HepG2 (cell line): ENCODE measurements around the gene DRC3. TPM values are rescaled to one million over a fixed set of nuclear protein-coding genes. Genes with fewer than 3 reads are reported as not detected.

Experiments used
- ATAC-seq: fragments of 200-7000 bp; cut with Tn5 transposase; 3 replicates; pipeline ENCODE4 v1.9.1; 2020; ENCODE audit warnings: mild to moderate bottlenecking, moderate library complexity
- BruUV-seq: library from RNA; stranded (reverse); fragments of 400-500 nt; replicated peaks from 2 replicates; lab custom pipeline; 2021; lab: Mats Ljungman, UMichigan
- CTCF ChIA-PET: fragments of 300-600 bp; formaldehyde crosslinking; extraction: SDS; loops from one replicate; lab custom pipeline; 2021; ENCODE audit warnings: low total read pairs, inconsistent platforms, low intra/inter-chr PET ratio; lab: Yijun Ruan, JAX
- POLR2A ChIA-PET: fragments of 350-600 bp; sonication (Branson Sonifier 250); formaldehyde crosslinking; loops from one replicate; lab custom pipeline; 2020; ENCODE audit warnings: antibody characterized with exemption, inconsistent platforms; lab: Yijun Ruan, JAX
- DNase-seq: peaks from one replicate; pipeline ENCODE4 v3.0.0-alpha.2; 2015; ENCODE audit warnings: low spot score
- FAIRE-seq: peaks from 3 replicates; lab custom pipeline; 2011; peaks lifted over from hg19 to GRCh38; lab: Jason Lieb, UNC
- H2AFZ ChIP-seq: one replicate; pipeline ENCODE4 v1.6.1; 2011; ENCODE audit warnings: low read length, inconsistent platforms
- H3K27ac ChIP-seq: fragments of 300-600 bp; 3 replicates; pipeline ENCODE4 v1.8.0; 2011; ENCODE audit warnings: mixed run types, mild to moderate bottlenecking, mixed read lengths, low read length, inconsistent platforms; ENCODE audit not compliant: insufficient read depth; ENCODE audit errors: extremely low read length
- H3K27me3 ChIP-seq, 2 experiments: fragments of 200-600 bp in 1 of 2; 2 replicates in 1 of 2; 3 replicates in 1 of 2; pipeline versions ENCODE4 v1.6.0 to v1.8.0; 2011; ENCODE audit warnings: low read length in 2 of 2, mild to moderate bottlenecking in 2 of 2, moderate library complexity in 2 of 2, inconsistent platforms in 1 of 2; ENCODE audit not compliant: insufficient read depth in 2 of 2, control insufficient read depth in 1 of 2
- H3K36me3 ChIP-seq, 2 experiments: fragments of 200-600 bp in 1 of 2; replicated peaks in 1 of 2; 2 replicates in 1 of 2; 3 replicates in 1 of 2; pipeline versions ENCODE4 v1.5.1 to v1.8.0; 2011; ENCODE audit warnings: low read length in 2 of 2, inconsistent platforms in 1 of 2; ENCODE audit not compliant: insufficient read depth in 2 of 2, control insufficient read depth in 1 of 2
- H3K4me1 ChIP-seq: 2 replicates; pipeline ENCODE4 v1.5.1; 2012; ENCODE audit warnings: low read length, inconsistent platforms; ENCODE audit not compliant: insufficient read depth
- H3K4me2 ChIP-seq: 2 replicates; pipeline ENCODE4 v1.6.0; 2011; ENCODE audit warnings: low read depth, low read length, inconsistent platforms
- H3K4me3 ChIP-seq, 3 experiments: fragments of 200-600 bp in 1 of 3; sonication (generic), shearing (Covaris generic) in 1 of 3; replicated peaks in 1 of 3; 2 replicates each; pipeline ENCODE4 v1.5.1; 2011 to 2016; ENCODE audit warnings: low read length in 3 of 3, inconsistent platforms in 2 of 3, low read depth in 2 of 3, mild to moderate bottlenecking in 2 of 3, control low read depth in 1 of 3, mixed read lengths in 1 of 3; ENCODE audit not compliant: insufficient read depth in 1 of 3
- H3K79me2 ChIP-seq: one replicate; pipeline ENCODE4 v1.6.1; 2011; ENCODE audit warnings: low read length, inconsistent platforms; ENCODE audit not compliant: insufficient read depth
- H3K9ac ChIP-seq: 2 replicates; pipeline ENCODE4 v1.6.0; 2011; ENCODE audit warnings: mild to moderate bottlenecking, low read depth, low read length, inconsistent platforms; ENCODE audit not compliant: insufficient read depth
- H3K9me3 ChIP-seq: 2 replicates; pipeline ENCODE4 v1.5.1; 2012; ENCODE audit warnings: mild to moderate bottlenecking, low read length
- H4K20me1 ChIP-seq: 2 replicates; pipeline ENCODE4 v1.6.0; 2011; ENCODE audit warnings: inconsistent platforms, mild to moderate bottlenecking, low read length, moderate library complexity; ENCODE audit not compliant: insufficient read depth
- JDP2 ChIP-seq: sonication (generic); formaldehyde crosslinking; IDR thresholded peaks from 2 replicates; pipeline ENCODE4 v1.8.1; 2022; ENCODE audit warnings: missing genetic modification reagents, borderline replicate concordance
- MTA3 ChIP-seq: sonication (generic); formaldehyde crosslinking; IDR thresholded peaks from 2 replicates; pipeline ENCODE4 v1.4.0; 2020; ENCODE audit warnings: missing genetic modification reagents
- SETDB1 ChIP-seq: sonication (generic); formaldehyde crosslinking; IDR thresholded peaks from 2 replicates; pipeline ENCODE4 v1.5.1; 2020; ENCODE audit warnings: missing genetic modification reagents, mild to moderate bottlenecking, borderline replicate concordance
- SNAPC2 ChIP-seq: sonication (generic); formaldehyde crosslinking; IDR thresholded peaks from 2 replicates; pipeline ENCODE4 v1.8.1; 2022; ENCODE audit warnings: mild to moderate bottlenecking, missing genetic modification reagents
- SOX6 ChIP-seq, 2 experiments: fragments of 450-650 bp in 1 of 2; sonication (generic) in 1 of 2; formaldehyde crosslinking in 1 of 2; IDR thresholded peaks; 2 replicates each; pipeline versions ENCODE4 v1.4.0 to v1.6.1; 2017 to 2020; ENCODE audit warnings: antibody characterized with exemption in 1 of 2, mild to moderate bottlenecking in 1 of 2, missing genetic modification reagents in 1 of 2
- XBP1 ChIP-seq: sonication (generic); formaldehyde crosslinking; IDR thresholded peaks from 2 replicates; pipeline ENCODE4 v1.5.0; 2020; ENCODE audit warnings: missing genetic modification reagents
- ZNF746 ChIP-seq: sonication (generic); formaldehyde crosslinking; IDR thresholded peaks from 2 replicates; pipeline ENCODE4 v1.8.0; 2022; ENCODE audit warnings: mild to moderate bottlenecking, missing genetic modification reagents
- ZNF773 ChIP-seq: sonication (generic); formaldehyde crosslinking; IDR thresholded peaks from 2 replicates; pipeline ENCODE4 v1.4.0; 2020; ENCODE audit warnings: missing genetic modification reagents, borderline replicate concordance
- WGBS: methylation state at CpG from one replicate; pipeline ENCODE4 v1.1.6; 2017; ENCODE audit warnings: low lambda C conversion rate; 5-methylcytosine and 5-hydroxymethylcytosine counted together
- in situ Hi-C: cut with HindIII; loops from 2 replicates; pipeline ENCODE4 v1.10.0; 2017; ENCODE audit warnings: low pct_unique_long_range_greater_than_20kb; ENCODE audit not compliant: extremely low pct_ligation_motif_present
- intact Hi-C: fragments of 100-400 bp; cut with micrococcal nuclease; formaldehyde crosslinking; loops from one replicate; pipeline ENCODE4 v1.10.0; 2022; ENCODE audit not compliant: unreplicated experiment
- polyA plus RNA-seq, 8 experiments: library from polyadenylated mRNA; depleted of rRNA in 3 of 8; stranded (reverse) in 7 of 8; unstranded in 1 of 8; fragments of >200 nt; fragmentation: Illumina TruSeq in 4 of 8; extraction: Trizol in 4 of 8; gene quantifications; 2 replicates each; pipeline versions ENCODE4 v1.2.1 to v1.2.3, GENCODE V29; 2011 to 2016; ENCODE audit warnings: low read depth in 4 of 8, missing spikeins in 1 of 8, mixed read lengths in 1 of 8; ENCODE audit not compliant: insufficient read depth in 1 of 8
- total RNA-seq, 5 experiments: library from RNA; depleted of rRNA; stranded (reverse); fragments of >200 nt; fragmentation: Illumina TruSeq; extraction: Trizol; gene quantifications; 2 replicates each; pipeline ENCODE4 v1.2.3, GENCODE V29; 2016; ENCODE audit warnings: low read depth in 1 of 5
- TF ChIP-seq, protein P1 (sequence below): sonication (generic); formaldehyde crosslinking; IDR thresholded peaks from 2 replicates; pipeline ENCODE4 v1.5.1; 2020; ENCODE audit warnings: missing genetic modification reagents, mild to moderate bottlenecking, borderline replicate concordance

The DRC3 gene
- total and polyA plus RNA-seq, 2 of the 13 experiments (the other 11 are each of a cell fraction or from before 2014, with no cell fraction given): 0.53 to 0.87 TPM

DNA sequence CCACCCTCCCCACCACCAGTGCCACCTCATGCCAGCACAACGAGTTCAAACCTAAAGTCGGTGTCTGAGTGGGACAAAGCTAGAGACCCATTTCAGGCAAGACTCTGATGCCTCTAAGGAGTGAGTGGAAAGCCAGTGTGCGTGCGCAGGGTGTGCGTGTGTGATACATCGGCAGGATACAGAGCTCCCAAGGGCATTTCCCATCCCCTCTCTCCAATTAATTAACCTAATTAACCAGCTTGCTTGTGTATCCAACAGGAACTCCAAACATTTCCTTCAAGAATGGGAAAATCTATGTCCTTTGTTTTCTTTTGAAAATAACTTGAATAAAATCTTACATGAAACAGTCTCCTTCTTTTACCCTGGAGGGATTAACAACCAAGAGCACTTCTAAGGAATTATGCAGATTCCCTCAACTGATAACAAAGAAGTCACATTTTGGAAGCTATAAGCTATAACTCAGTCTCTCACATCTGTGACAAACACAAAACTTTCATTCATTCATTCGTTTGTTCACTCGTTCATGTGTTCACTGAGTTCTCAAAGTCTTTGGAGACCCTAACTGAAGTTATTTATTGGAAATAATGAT is 56.4 kb downstream of the DRC3 start:
- Histone ChIP-seq H3K4me1 (peaks cover 6% of the 10 kb centered on the region), H3K79me2 (peaks cover 4% of the 10 kb centered on the region), H3K4me2 (no peak overlapping the region), H3K9me3 (no peaks in the 10 kb centered on the region), H4K20me1 (no peaks in the 10 kb centered on the region), H3K27ac (no peak overlapping the region), H3K9ac (no peak overlapping the region), H3K27me3 (no peaks in the 10 kb centered on the region), H2AFZ (no peak overlapping the region), H3K4me3 (no peak overlapping the region), H3K36me3 (peaks cover 12 to 26% of the 10 kb centered on the region in 2 experiments; a peak in 3 of 5 replicates)
- intact Hi-C loops (no loop called here), in situ Hi-C loops (loop anchor here (5.0 kb wide), 1 partner anchor 37 kb away; no protein-coding TSS in a partner anchor)
- CTCF ChIA-PET: no interaction called here
- BruUV-seq: no TSS peak
- no peak for DNase-seq
- 94% methylated on average over 8 of the region's 8 CpGs for WGBS
- TF ChIP-seq SNAPC2 (no peak), ZNF746 (CRISPR knock-in tag) (no peak), SETDB1 (CRISPR knock-in tag) (no peak), MTA3 (no peak), JDP2 (no peak), XBP1 (CRISPR knock-in tag) (no peak), SOX6 (IDR thresholded peaks at IDR 0.05) (no peak), SOX6 (CRISPR knock-in tag; IDR thresholded peaks at IDR 0.05) (no peak), ZNF773 (CRISPR knock-in tag) (no peak)
- TF ChIP-seq, protein P1, sequence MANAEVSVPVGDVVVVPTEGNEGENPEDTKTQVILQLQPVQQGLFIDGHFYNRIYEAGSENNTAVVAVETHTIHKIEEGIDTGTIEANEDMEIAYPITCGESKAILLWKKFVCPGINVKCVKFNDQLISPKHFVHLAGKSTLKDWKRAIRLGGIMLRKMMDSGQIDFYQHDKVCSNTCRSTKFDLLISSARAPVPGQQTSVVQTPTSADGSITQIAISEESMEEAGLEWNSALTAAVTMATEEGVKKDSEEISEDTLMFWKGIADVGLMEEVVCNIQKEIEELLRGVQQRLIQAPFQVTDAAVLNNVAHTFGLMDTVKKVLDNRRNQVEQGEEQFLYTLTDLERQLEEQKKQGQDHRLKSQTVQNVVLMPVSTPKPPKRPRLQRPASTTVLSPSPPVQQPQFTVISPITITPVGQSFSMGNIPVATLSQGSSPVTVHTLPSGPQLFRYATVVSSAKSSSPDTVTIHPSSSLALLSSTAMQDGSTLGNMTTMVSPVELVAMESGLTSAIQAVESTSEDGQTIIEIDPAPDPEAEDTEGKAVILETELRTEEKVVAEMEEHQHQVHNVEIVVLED (CRISPR knock-in tag): no peak
- no peak for FAIRE-seq
- POLR2A ChIA-PET: no interaction called here
- no peak for ATAC-seq
